Measurements from ENCODE around the gene RB1.
"Not testable (repeated sequence)": the region's sequence is repeated elsewhere in the genome, so short reads cannot be mapped to it uniquely, and the experiment has no call there.

Gene RB1

GRCh38 chr13:48355524-48355923, 52.0 kb downstream of the RB1 start:
- FAIRE-seq, result not testable (repeated sequence)

- FAIRE-seq, result no peak
Observed at GRCh38 chr13:48356750-48357149, 53.2 kb downstream of the RB1 start.

GRCh38 chr13:48369988-48370387, 66.4 kb downstream of the RB1 start:
- FAIRE-seq, result no peak

GRCh38 chr13:48370815-48371214, 67.3 kb downstream of the RB1 start:
- no peak for FAIRE-seq

GRCh38 chr13:48377857-48378256, 74.3 kb downstream of the RB1 start:
- FAIRE-seq, result no peak

GRCh38 chr13:48380581-48380980, 77.0 kb downstream of the RB1 start:
- FAIRE-seq, result no peak

- no peak for FAIRE-seq
Observed at GRCh38 chr13:48383384-48383783, 79.8 kb downstream of the RB1 start.

- FAIRE-seq, result no peak
Observed at GRCh38 chr13:48386816-48387215, 83.3 kb downstream of the RB1 start.

- FAIRE-seq, result no peak
Observed at GRCh38 chr13:48391257-48391656, 87.7 kb downstream of the RB1 start.

GRCh38 chr13:48393030-48393697, 89.6 kb downstream of the RB1 start:
- no peak for FAIRE-seq

GRCh38 chr13:48393698-48394085, 90.1 kb downstream of the RB1 start:
- no peak for FAIRE-seq

GRCh38 chr13:48397744-48398143, 94.2 kb downstream of the RB1 start:
- FAIRE-seq, result no peak

GRCh38 chr13:48398450-48399095, 95.0 kb downstream of the RB1 start:
- no peak for FAIRE-seq

GRCh38 chr13:48400090-48400694, 96.6 kb downstream of the RB1 start:
- peak; percentile 24 for FAIRE-seq

- FAIRE-seq, result peak; percentile 88
Observed at GRCh38 chr13:48400850-48401291, 97.3 kb downstream of the RB1 start.

GRCh38 chr13:48401480-48401879, 97.9 kb downstream of the RB1 start:
- no peak for FAIRE-seq

- no peak for FAIRE-seq
Observed at GRCh38 chr13:48402325-48402932, 98.9 kb downstream of the RB1 start.

GRCh38 chr13:48403151-48403631, 99.6 kb downstream of the RB1 start:
- peak; percentile 94 for FAIRE-seq

GRCh38 chr13:48403913-48404312, 100.4 kb downstream of the RB1 start:
- no peak for FAIRE-seq

GRCh38 chr13:48404952-48405351, 101.4 kb downstream of the RB1 start:
- no peak for FAIRE-seq

GRCh38 chr13:48405875-48406274, 102.3 kb downstream of the RB1 start:
- FAIRE-seq, result no peak

- FAIRE-seq, result no peak
Observed at GRCh38 chr13:48410199-48410598, 106.6 kb downstream of the RB1 start.

GRCh38 chr13:48411147-48411794, 107.7 kb downstream of the RB1 start:
- FAIRE-seq, result peak; percentile 86
